ENCODE results near the gene TMPRSS3. TPM values are rescaled to one million over a fixed set of nuclear protein-coding genes. Genes with fewer than 3 reads are reported as not detected.

The TMPRSS3 gene
- total and polyA plus RNA-seq, 2 of the 13 experiments (the other 11 are each of a cell fraction or from before 2014, with no cell fraction given): 2.8 to 16.9 TPM

GRCh38 chr21:42365770-42366169 is 30.1 kb downstream of the TMPRSS3 start (continued):
- TF ChIP-seq, protein P1, sequence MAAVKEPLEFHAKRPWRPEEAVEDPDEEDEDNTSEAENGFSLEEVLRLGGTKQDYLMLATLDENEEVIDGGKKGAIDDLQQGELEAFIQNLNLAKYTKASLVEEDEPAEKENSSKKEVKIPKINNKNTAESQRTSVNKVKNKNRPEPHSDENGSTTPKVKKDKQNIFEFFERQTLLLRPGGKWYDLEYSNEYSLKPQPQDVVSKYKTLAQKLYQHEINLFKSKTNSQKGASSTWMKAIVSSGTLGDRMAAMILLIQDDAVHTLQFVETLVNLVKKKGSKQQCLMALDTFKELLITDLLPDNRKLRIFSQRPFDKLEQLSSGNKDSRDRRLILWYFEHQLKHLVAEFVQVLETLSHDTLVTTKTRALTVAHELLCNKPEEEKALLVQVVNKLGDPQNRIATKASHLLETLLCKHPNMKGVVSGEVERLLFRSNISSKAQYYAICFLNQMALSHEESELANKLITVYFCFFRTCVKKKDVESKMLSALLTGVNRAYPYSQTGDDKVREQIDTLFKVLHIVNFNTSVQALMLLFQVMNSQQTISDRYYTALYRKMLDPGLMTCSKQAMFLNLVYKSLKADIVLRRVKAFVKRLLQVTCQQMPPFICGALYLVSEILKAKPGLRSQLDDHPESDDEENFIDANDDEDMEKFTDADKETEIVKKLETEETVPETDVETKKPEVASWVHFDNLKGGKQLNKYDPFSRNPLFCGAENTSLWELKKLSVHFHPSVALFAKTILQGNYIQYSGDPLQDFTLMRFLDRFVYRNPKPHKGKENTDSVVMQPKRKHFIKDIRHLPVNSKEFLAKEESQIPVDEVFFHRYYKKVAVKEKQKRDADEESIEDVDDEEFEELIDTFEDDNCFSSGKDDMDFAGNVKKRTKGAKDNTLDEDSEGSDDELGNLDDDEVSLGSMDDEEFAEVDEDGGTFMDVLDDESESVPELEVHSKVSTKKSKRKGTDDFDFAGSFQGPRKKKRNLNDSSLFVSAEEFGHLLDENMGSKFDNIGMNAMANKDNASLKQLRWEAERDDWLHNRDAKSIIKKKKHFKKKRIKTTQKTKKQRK (IDR thresholded peaks at IDR 0.05; ENCODE audit: low read length): no peak
- TF ChIP-seq ZFP91 (CRISPR knock-in tag; IDR thresholded peaks at IDR 0.05; ENCODE audit: borderline replicate concordance) (no peak), MTA3 (CRISPR knock-in tag; IDR thresholded peaks at IDR 0.05) (no peak)

GRCh38 chr21:42364304-42364865 is 31.5 kb downstream of the TMPRSS3 start:
- no peaks in the 10 kb centered on the region for H3K36me3 ChIP-seq (replicated peaks in 1 of 2; ENCODE audit: control insufficient read depth in 1 of 2, insufficient read depth in 2 of 2, low read length in 2 of 2)
- ATAC-seq: peak; percentile 43; the same call in 2 of the 3 replicates
- peaks cover 0 to 17% of the 10 kb centered on the region in 2 experiments; a peak in 1 of 5 replicates for H3K27me3 ChIP-seq (ENCODE audit: control insufficient read depth in 1 of 2, insufficient read depth in 2 of 2, low read length in 2 of 2)
- WGBS (ENCODE audit: low lambda C conversion rate): under 1% methylated on average over 7 of the region's 13 CpGs
- H4K20me1 ChIP-seq (ENCODE audit: insufficient read depth, low read length): no peaks in the 10 kb centered on the region
- H3K9me3 ChIP-seq (ENCODE audit: low read length): no peaks in the 10 kb centered on the region
- in situ Hi-C loops (cut with HindIII; ENCODE audit: extremely low pct_ligation_motif_present, low pct_unique_long_range_greater_than_20kb) (no loop called here), intact Hi-C loops (cut with micrococcal nuclease; ENCODE audit: unreplicated experiment) (no loop called here)
- DNase-seq (ENCODE audit: low spot score): no peak
- 0 out of 2 replicates have a peak overlapping the region, but pooled peaks have one; percentile 5 for H3K9ac ChIP-seq (ENCODE audit: insufficient read depth, low read depth, low read length)
- peak overlapping the region; percentile 58; the same call in 1 of the 2 replicates for H3K4me2 ChIP-seq (ENCODE audit: low read depth, low read length)
- ChIA-PET POLR2A (no interaction called here), CTCF (ENCODE audit: low intra/inter-chr PET ratio, low total read pairs) (no interaction called here)
- H3K4me3 ChIP-seq (replicated peaks in 1 of 3; ENCODE audit: insufficient read depth in 1 of 3, low read depth in 2 of 3, low read length in 3 of 3): peak overlapping the region in 1 of 3 experiments; percentile 26; a peak in 1 of 6 replicates
- no TSS peak for BruUV-seq (replicated peaks)
- peaks cover 40% of the 10 kb centered on the region for H3K4me1 ChIP-seq (ENCODE audit: insufficient read depth, low read length)
- H3K79me2 ChIP-seq (ENCODE audit: insufficient read depth, low read length): no peaks in the 10 kb centered on the region
- FAIRE-seq: no peak
- H2AFZ ChIP-seq (ENCODE audit: low read length): no peak overlapping the region
- no peak overlapping the region for H3K27ac ChIP-seq (ENCODE audit: extremely low read length, insufficient read depth, low read length)
- TF ChIP-seq ZNF501 (CRISPR knock-in tag; IDR thresholded peaks at IDR 0.05) (no peak), ZNF557 (CRISPR knock-in tag; IDR thresholded peaks at IDR 0.05) (no peak), TOPORS (CRISPR knock-in tag; IDR thresholded peaks at IDR 0.05) (no peak), MTF2 (CRISPR knock-in tag; IDR thresholded peaks at IDR 0.05; ENCODE audit: borderline replicate concordance) (no peak), ZNF124 (CRISPR knock-in tag; IDR thresholded peaks at IDR 0.05) (no peak), PAXIP1 (CRISPR knock-in tag; conservative IDR thresholded peaks at IDR 0.05) (no peak), THAP9 (CRISPR knock-in tag; IDR thresholded peaks at IDR 0.05; ENCODE audit: borderline replicate concordance) (no peak), ZNF12 (CRISPR knock-in tag; IDR thresholded peaks at IDR 0.05) (no peak)

Measured in HepG2 (cell line).